Activated B cell treated with CpG ODN at 0.5 μM for 24 hours (primary cell): ENCODE results near the gene ADCY3. TPM values are rescaled to one million over a fixed set of nuclear protein-coding genes. Genes with fewer than 3 reads are reported as not detected.

Experiments
- ATAC-seq: fragments of 200-7000 bp; cut with Tn5 transposase; one replicate; pipeline ENCODE4 v1.10.0; 2021; ENCODE audit warnings: low read depth, mild to moderate bottlenecking, moderate library complexity
- CTCF ChIA-PET: fragments of 350-600 bp; sonication (Branson Sonifier 250); formaldehyde crosslinking; loops from one replicate; lab custom pipeline; 2021; ENCODE audit warnings: antibody characterized with exemption; lab: Charles Lee
- POLR2A ChIA-PET: fragments of 350-600 bp; sonication (Branson Sonifier 250); formaldehyde crosslinking; loops from one replicate; lab custom pipeline; 2021; ENCODE audit warnings: antibody characterized with exemption; lab: Charles Lee
- DNase-seq: peaks from one replicate; pipeline ENCODE4 v3.0.0; 2022
- H3K27ac Mint-ChIP-seq: one replicate; pipeline ENCODE4 v1.8.0; 2020; ENCODE audit warnings: mixed read lengths
- H3K27me3 Mint-ChIP-seq: one replicate; pipeline ENCODE4 v1.8.0; 2021; ENCODE audit warnings: mixed read lengths
- H3K36me3 Mint-ChIP-seq: one replicate; pipeline ENCODE4 v1.8.0; 2021; ENCODE audit warnings: low read depth, mixed read lengths
- H3K4me1 Mint-ChIP-seq: one replicate; pipeline ENCODE4 v1.8.0; 2021; ENCODE audit warnings: mixed read lengths
- H3K4me3 Mint-ChIP-seq: one replicate; pipeline ENCODE4 v1.8.0; 2020; ENCODE audit warnings: mild to moderate bottlenecking, mixed read lengths
- H3K9me3 Mint-ChIP-seq: one replicate; pipeline ENCODE4 v1.8.0; 2020; ENCODE audit warnings: mixed read lengths
- CTCF ChIP-seq: fragments of 200-600 bp; IDR thresholded peaks from one replicate; pipeline ENCODE4 v1.8.0; 2022; ENCODE audit warnings: antibody characterized with exemption, mild to moderate bottlenecking
- intact Hi-C: fragments of 100-400 bp; cut with micrococcal nuclease; formaldehyde crosslinking; loops from one replicate; pipeline ENCODE4 v1.15.1; 2024
- total RNA-seq: library from RNA; stranded (reverse); gene quantifications from 2 replicates; pipeline ENCODE4 v1.2.3, GENCODE V29; 2022

The ADCY3 gene
- total RNA-seq, 1 donor from 2014 or later: 126 TPM

- Mint-ChIP-seq H3K27me3 (no peaks in the 10 kb centered on the region), H3K4me3 (no peak overlapping the region), H3K9me3 (no peaks in the 10 kb centered on the region), H3K36me3 (peaks cover 51% of the 10 kb centered on the region), H3K27ac (no peak overlapping the region), H3K4me1 (no peaks in the 10 kb centered on the region)
- ATAC-seq: no peak
- intact Hi-C loops: no loop called here
- DNase-seq: no peak
- ChIA-PET POLR2A (no interaction called here), CTCF (no interaction called here)
- TF ChIP-seq CTCF: no peak
Observed at GRCh38 chr2:24863641-24864040, 56.4 kb downstream of the ADCY3 start.

- intact Hi-C loops: no loop called here
- DNase-seq: no peak
- H3K4me1 Mint-ChIP-seq: no peaks in the 10 kb centered on the region
- TF ChIP-seq CTCF: no peak
- H3K27ac Mint-ChIP-seq: no peak overlapping the region
- no peaks in the 10 kb centered on the region for H3K27me3 Mint-ChIP-seq
- H3K9me3 Mint-ChIP-seq: no peaks in the 10 kb centered on the region
- H3K36me3 Mint-ChIP-seq: peaks cover 48% of the 10 kb centered on the region
- ChIA-PET CTCF (no interaction called here), POLR2A (no interaction called here)
- ATAC-seq: no peak
- H3K4me3 Mint-ChIP-seq: no peak overlapping the region
Observed at GRCh38 chr2:24861500-24861899, 58.5 kb downstream of the ADCY3 start.

- POLR2A ChIA-PET: no interaction called here
- Mint-ChIP-seq H3K9me3 (no peaks in the 10 kb centered on the region), H3K27ac (no peak overlapping the region), H3K4me1 (no peaks in the 10 kb centered on the region), H3K4me3 (no peak overlapping the region), H3K27me3 (no peaks in the 10 kb centered on the region), H3K36me3 (peaks cover 50% of the 10 kb centered on the region)
- ATAC-seq: no peak
- intact Hi-C loops: no loop called here
- no peak for TF ChIP-seq CTCF
- DNase-seq: no peak
- CTCF ChIA-PET: no interaction called here
Observed at GRCh38 chr2:24860631-24861030, 59.4 kb downstream of the ADCY3 start.

GRCh38 chr2:24859968-24860600 lies 60.0 kb downstream of the ADCY3 start:
- Mint-ChIP-seq H3K27me3 (no peaks in the 10 kb centered on the region), H3K36me3 (peaks cover 48% of the 10 kb centered on the region), H3K27ac (no peak overlapping the region), H3K4me3 (no peak overlapping the region), H3K4me1 (no peaks in the 10 kb centered on the region), H3K9me3 (no peaks in the 10 kb centered on the region)
- no peak for ATAC-seq
- no peak for DNase-seq
- no peak for TF ChIP-seq CTCF
- intact Hi-C loops: no loop called here
- ChIA-PET POLR2A (no interaction called here), CTCF (no interaction called here)

- Mint-ChIP-seq H3K27ac (no peak overlapping the region), H3K4me3 (no peak overlapping the region), H3K27me3 (no peaks in the 10 kb centered on the region), H3K36me3 (peaks cover 47% of the 10 kb centered on the region), H3K9me3 (no peaks in the 10 kb centered on the region), H3K4me1 (no peaks in the 10 kb centered on the region)
- no peak for TF ChIP-seq CTCF
- ChIA-PET POLR2A (no interaction called here), CTCF (no interaction called here)
- no peak for DNase-seq
- intact Hi-C loops: no loop called here
- ATAC-seq: no peak
Observed at GRCh38 chr2:24858996-24859395, 61.0 kb downstream of the ADCY3 start.
